COR-L47 (cell line): ENCODE measurements around the gene CHD1L.
"Not testable (repeated sequence)": the region's sequence is repeated elsewhere in the genome, so short reads cannot be mapped to it uniquely, and the experiment has no call there.

Experiments
- DNase-seq: peaks from one replicate; lab custom pipeline; 2025; lab: John Stamatoyannopoulos, UW

Gene CHD1L

GRCh38 chr1:147233903-147234302 is 8.6 kb upstream of the CHD1L start:
- DNase-seq, result not testable (repeated sequence)

GRCh38 chr1:147235822-147236221 is 6.7 kb upstream of the CHD1L start:
- DNase-seq, result no peak

GRCh38 chr1:147236448-147236847 is 6.0 kb upstream of the CHD1L start:
- DNase-seq, result no peak

- no peak for DNase-seq
Observed at GRCh38 chr1:147236959-147237791, 5.3 kb upstream of the CHD1L start.

GRCh38 chr1:147238053-147238902 is 4.2 kb upstream of the CHD1L start:
- DNase-seq, result no peak

- DNase-seq, result no peak
Observed at GRCh38 chr1:147238925-147239820, 3.3 kb upstream of the CHD1L start.

- not testable (repeated sequence) for DNase-seq
Observed at GRCh38 chr1:147240131-147240721, 2.3 kb upstream of the CHD1L start.

- DNase-seq, result no peak
Observed at GRCh38 chr1:147241934-147242448, 493 bp upstream of the CHD1L start.

- DNase-seq, result no peak
Observed at GRCh38 chr1:147243228-147243685, 773 bp downstream of the CHD1L start.

GRCh38 chr1:147243841-147244240 is 1.4 kb downstream of the CHD1L start:
- DNase-seq, result no peak

- DNase-seq, result no peak
Observed at GRCh38 chr1:147245129-147245528, 2.6 kb downstream of the CHD1L start.

GRCh38 chr1:147245586-147246021 is 3.1 kb downstream of the CHD1L start:
- DNase-seq, result no peak

- no peak for DNase-seq
Observed at GRCh38 chr1:147246044-147246690, 3.7 kb downstream of the CHD1L start.

GRCh38 chr1:147246910-147247655 is 4.6 kb downstream of the CHD1L start:
- no peak for DNase-seq

- no peak for DNase-seq
Observed at GRCh38 chr1:147247656-147248238, 5.3 kb downstream of the CHD1L start.

GRCh38 chr1:147252540-147252939 is 10.1 kb downstream of the CHD1L start:
- no peak for DNase-seq

GRCh38 chr1:147260956-147261355 is 18.5 kb downstream of the CHD1L start:
- no peak for DNase-seq

GRCh38 chr1:147264158-147264768 is 21.8 kb downstream of the CHD1L start:
- DNase-seq, result no peak

GRCh38 chr1:147266381-147266780 is 23.9 kb downstream of the CHD1L start:
- DNase-seq, result no peak
